Fibroblast of peridontal ligament (primary cell): Measurements from ENCODE around the gene C1orf56.

Experiments used
- DNase-seq: peaks from one replicate; pipeline ENCODE4 v3.0.0-alpha.2; 2010; ENCODE audit errors: extremely low read depth

The C1orf56 gene

DNA sequence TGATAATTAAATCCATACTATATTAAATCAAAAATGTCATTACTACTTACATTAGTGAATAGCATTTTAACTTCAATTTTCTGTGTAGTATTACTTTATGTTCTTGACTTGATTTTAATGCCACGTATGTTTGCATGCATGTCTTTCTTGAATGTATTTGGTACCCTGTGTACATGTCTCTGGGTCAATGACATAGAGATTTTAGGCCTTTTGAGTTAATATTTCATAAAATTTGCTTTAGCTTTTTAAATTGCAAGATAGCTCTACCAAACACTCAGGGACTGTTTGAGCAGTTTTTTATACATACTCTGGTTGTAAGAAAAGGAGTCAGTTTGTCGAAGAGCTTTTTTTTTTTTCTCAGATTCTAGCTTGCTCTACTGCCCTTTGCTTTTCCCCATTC is 14.2 kb downstream of the C1orf56 start:
- DNase-seq = peak; percentile 24

DNA sequence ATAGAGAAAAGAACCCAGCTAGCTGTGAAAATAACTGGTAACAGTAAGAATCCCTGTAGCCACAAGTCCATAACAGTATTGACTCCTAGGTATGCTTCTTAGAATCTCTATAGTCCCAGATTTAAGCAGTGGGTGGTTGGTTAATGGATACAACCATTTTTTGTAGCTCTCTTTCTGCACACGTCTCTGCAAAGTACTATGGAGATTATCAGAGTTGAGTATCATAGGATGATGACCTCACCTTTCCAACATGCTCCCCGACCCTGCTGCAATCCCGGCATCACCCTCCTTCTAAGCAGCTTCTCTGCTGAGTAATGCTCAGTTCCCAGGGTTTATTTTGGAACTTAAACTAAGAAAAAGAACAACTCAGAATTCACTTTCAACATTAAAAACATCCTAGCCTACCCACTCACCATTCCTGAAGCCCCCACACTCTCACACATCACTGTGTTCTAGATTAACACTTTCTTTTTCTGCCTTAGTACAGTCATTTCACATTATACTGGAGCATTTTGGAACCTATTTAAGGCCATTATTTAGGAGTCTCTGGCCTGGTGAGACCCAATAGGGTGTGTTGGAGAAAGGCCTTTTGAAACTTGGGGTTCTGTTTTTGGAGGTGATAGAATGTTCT is 15.3 kb downstream of the C1orf56 start:
- peak; percentile 90 for DNase-seq

DNA sequence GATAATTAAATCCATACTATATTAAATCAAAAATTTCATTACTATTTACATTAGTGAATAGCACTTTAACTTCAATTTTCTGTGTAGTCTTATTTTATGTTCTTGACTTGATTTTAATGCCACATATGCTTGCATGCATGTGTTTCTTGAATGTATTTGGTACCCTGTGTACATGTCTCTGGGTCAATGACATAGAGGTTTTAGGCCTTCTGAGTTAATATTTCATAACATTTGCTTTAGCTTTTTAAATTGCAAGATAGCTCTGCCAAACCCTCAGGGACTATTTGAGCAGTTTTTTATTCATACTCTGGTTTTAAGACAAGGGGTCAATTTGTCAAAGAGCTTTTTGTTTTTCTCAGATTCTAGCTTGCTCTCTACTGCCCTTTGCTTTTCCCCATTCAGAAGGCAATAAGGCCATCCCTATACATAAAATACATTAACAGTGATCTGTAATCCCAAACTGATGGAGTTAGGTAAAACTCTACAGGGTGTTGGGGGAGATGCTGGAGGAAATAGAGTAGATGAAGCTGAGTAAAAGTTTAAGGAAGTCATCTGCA is 17.6 kb downstream of the C1orf56 start:
- DNase-seq = no peak

DNA sequence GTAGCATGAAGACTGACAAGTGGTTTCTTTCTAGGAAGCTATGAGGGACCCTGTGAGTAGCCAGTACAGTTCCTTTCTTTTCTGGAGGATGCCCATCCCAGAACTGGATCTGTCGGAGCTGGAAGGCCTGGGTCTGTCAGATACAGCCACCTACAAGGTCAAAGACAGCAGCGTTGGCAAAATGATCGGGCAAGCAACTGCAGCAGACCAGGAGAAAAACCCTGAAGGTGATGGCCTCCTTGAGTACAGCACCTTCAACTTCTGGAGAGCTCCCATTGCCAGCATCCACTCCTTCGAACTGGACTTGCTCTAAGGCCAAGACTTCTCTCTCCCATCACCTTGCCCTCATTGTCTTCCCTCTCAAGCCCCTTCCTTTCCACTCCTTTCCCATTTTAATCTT is 19.6 kb downstream of the C1orf56 start:
- no peak for DNase-seq

DNA sequence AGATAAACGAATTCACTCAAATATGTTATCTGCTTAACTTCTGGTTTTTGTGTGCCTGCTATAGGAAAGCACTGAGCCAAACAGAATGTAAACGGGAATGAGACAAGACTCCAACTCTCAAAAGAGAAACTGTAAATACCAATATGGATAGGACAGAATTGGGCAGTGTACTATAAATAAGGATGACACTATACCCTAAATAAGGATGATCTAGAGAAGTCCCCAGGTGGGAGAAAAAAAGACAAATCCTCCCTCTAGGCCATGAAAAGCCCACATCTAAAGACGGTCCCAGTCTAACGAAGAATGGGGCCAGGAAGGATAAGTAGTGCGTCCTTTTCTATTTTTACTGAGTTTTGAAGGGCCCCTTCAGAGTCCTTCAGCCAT is 21.5 kb downstream of the C1orf56 start:
- no peak for DNase-seq

DNA sequence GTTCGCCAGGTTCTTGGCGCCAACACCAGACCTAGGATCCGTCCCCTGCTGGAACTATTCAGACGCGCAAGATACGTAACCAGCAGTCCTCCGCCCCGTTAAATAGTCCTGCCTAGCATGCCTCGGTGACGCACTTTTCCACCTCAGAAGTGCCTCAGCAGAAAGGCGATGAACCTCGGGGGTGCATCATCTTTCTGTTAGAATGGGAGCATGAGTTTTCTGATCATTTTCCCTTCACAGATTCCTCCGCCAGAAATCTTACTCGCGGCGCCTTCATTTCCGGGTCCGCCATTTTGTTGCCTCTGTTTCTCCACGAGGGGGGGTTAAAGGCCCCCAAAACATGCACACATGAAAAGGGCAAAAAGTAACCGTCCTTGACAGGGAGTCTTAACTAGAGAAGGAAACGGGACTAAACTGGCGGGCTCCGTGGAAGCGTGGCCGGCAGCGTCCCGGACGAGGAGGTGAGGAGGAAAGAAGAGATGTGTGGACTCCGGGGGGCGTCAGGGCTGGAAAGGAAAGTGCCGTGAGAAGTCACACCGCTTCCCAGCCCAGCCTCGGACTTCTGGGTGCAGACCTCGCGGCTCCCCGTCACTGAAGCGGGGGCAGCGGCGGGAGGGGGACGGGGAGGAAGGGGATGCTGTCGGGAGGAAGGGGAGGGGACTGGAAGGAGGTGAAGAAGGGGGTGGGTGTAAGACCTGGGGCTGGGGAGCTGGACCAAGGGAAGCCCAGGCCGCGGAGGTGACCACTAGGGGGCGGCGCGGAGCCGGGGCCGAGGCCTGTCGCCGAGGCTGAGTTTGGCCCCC is 23.1 kb downstream of the C1orf56 start, which contains the start of gene GABPB2:
GABPB2 (plus strand) TSS at position 288 of the 803 bp plus-strand sequence. CDS start 17,429 bp downstream, outside the sequence.
- DNase-seq = peak; percentile 99

DNA sequence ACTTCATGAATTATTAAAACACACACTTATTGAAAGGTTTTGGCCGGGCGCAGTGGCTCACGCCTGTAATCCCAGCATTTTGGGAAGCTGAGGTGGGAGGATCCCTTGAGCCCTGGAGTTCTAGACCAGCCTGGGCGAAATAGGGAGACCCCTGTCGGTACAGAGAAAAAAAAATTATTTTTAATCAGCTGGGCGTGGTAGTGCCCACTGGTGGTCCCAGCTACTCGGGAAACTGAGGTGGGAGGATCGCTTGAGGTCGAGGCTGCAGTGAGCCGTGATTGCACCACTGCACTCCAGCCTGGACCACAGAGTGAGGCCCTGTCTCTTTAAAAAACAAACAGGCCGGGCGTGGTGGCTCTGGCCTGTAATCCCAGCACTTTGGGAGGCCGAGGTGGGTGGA is 24.7 kb downstream of the C1orf56 start:
- no peak for DNase-seq

DNA sequence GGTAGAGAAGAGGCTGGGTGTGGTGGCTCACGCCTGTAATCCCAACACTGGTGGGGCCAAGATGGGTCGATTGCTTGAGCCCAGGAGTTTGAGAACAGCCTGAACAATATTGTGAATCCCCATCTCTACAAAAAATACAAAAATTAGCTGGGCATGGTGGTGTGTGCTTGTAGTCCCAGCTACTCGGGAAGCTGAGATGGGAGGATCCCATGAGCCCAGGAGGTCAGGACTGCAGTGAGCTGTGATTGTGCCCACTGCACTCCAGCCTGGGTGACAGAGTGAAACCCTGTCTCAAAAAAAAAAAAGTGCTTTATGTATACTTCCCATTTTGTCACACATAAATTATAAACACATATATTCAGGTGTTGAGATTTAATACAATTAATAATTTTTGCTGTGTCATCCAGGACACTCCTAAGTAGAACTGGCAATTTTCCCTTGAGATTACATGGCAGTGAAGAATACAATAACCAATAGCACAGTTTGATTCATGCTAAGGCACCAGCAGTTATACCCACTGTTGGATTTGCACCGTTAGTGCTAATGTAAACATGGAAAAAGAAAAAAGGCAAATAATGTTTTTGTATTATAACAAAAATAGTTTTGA is 38.5 kb downstream of the C1orf56 start:
- no peak for DNase-seq

DNA sequence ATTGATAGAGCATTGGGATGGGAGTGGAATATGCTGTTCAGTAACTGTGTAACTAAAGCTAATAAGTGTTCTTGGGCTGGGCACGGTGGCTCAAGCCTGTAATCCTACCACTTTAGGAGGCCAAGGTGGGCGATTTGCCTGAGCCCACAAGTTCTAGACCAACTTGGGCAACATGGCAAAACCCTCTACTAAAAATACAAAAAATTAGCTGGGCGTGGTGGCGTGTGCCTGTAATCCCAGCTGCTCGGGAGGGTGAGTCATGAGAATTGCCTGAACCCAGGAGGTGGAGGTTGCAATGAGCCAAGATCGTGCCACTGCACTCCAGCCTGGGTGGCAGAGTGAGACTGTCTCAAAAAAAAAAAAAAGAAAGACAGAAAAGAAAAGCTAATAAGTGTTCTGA is 49.9 kb downstream of the C1orf56 start:
- peak; percentile 19 for DNase-seq

DNA sequence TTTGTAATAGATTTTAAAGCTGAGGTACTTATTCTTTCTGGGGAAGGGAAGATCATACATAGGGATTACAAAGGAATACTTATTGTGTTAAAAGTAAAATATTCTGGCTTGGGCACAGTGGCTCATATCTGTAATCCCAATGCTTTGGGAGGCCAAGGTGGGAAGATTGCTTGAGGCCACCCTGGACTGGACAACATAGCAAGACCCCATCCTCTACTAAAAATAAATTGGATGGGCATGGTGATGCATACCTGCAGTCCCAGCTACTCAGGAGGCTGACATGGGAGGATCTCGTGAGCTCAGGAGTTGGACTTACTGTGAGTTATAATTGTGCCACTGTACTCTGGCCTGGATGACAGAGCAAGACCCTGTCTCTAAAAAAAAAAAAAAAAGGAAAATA is 50.6 kb downstream of the C1orf56 start:
- no peak for DNase-seq
